NCI-H748 (cell line): Measurements from ENCODE around the gene REC8.

ENCODE experiments used
- DNase-seq: peaks from one replicate; lab custom pipeline; 2025; ENCODE audit not compliant: unreplicated experiment; lab: John Stamatoyannopoulos, UW

The REC8 gene

DNA sequence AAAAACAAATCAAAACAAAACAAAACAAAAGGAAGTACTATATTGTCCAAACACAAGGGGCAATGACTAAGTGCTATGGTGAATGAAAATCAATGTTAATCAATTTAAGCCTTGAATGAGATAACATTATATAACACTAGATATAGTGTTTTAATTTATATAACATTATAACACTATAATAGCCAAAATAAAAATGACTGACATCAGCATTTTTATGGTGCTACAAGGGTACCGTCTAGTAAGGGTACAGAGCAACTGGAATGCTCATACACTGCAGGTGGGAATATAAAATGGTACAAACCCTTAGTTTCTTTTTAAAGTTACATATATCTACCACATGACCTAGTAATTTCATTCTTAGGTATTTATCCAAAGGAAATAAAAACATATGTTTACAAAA lies 54.6 kb downstream of the REC8 start:
- DNase-seq, result no peak

DNA sequence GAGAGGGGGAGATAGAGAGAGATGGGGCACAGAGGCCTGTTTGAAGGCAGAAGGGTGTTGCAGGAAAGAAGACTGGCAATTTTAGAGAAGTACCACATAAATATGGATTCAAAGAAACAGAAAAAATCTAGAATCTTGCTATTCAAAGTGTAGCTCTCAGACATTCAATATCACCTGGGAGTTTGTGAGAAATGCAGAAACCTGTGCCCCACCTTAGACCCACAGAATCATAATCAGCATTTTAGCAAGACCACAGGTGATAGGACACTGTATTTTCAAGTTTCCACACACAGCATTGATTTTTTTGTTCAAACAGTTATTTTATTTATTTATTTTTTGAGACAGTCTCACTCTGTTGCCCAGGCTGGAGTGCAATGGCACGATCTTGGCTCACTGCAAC lies 57.0 kb downstream of the REC8 start:
- no peak for DNase-seq
